Endodermal cell (in vitro differentiated cells): ENCODE results near the gene KCNJ14. TPM values are rescaled to one million over a fixed set of nuclear protein-coding genes. Genes with fewer than 3 reads are reported as not detected.

ENCODE experiments used
- DNase-seq: peaks from one replicate; pipeline ENCODE4 v3.0.0-alpha.2; 2017
- H3K27ac ChIP-seq: 2 replicates; pipeline ENCODE4 v1.5.1; 2013; ENCODE audit warnings: mild to moderate bottlenecking, low read depth, low read length, moderate library complexity
- H3K27me3 ChIP-seq: 2 replicates; pipeline ENCODE4 v1.6.1; 2013; ENCODE audit warnings: mild to moderate bottlenecking, low read length, moderate library complexity; ENCODE audit not compliant: insufficient read depth, control insufficient read depth, poor library complexity, severe bottlenecking
- H3K36me3 ChIP-seq: 2 replicates; pipeline ENCODE4 v1.7.0; 2013; ENCODE audit warnings: mild to moderate bottlenecking, low read length, moderate library complexity; ENCODE audit not compliant: control insufficient read depth, insufficient read depth
- H3K4me1 ChIP-seq: one replicate; pipeline ENCODE4 v1.7.0; 2013; ENCODE audit warnings: low read length; ENCODE audit not compliant: control insufficient read depth, insufficient read depth
- H3K4me3 ChIP-seq: 2 replicates; pipeline ENCODE4 v1.5.1; 2013; ENCODE audit warnings: mild to moderate bottlenecking, low read length, moderate library complexity
- H3K9ac ChIP-seq: 2 replicates; pipeline ENCODE4 v1.6.1; 2013; ENCODE audit warnings: mild to moderate bottlenecking, low read length, moderate library complexity; ENCODE audit not compliant: poor library complexity, severe bottlenecking; ENCODE audit errors: extremely low read depth
- H3K9me3 ChIP-seq: 2 replicates; pipeline ENCODE4 v1.6.1; 2013; ENCODE audit warnings: mild to moderate bottlenecking, low read length, moderate library complexity; ENCODE audit not compliant: control insufficient read depth
- H3K27ac Mint-ChIP-seq: 2 replicates; pipeline ENCODE4 v1.8.0; 2020; ENCODE audit warnings: mixed read lengths
- H3K27me3 Mint-ChIP-seq: 2 replicates; pipeline ENCODE4 v1.8.0; 2021; ENCODE audit warnings: mild to moderate bottlenecking, mixed read lengths; ENCODE audit not compliant: insufficient read depth
- H3K36me3 Mint-ChIP-seq: 2 replicates; pipeline ENCODE4 v1.8.0; 2020; ENCODE audit warnings: low read depth, mixed read lengths
- H3K4me1 Mint-ChIP-seq: 2 replicates; pipeline ENCODE4 v1.8.0; 2020; ENCODE audit warnings: mixed read lengths
- H3K4me3 Mint-ChIP-seq: 2 replicates; pipeline ENCODE4 v1.8.0; 2020; ENCODE audit warnings: mild to moderate bottlenecking, moderate library complexity, mixed read lengths
- H3K9me3 Mint-ChIP-seq: 2 replicates; pipeline ENCODE4 v1.8.0; 2020; ENCODE audit warnings: mild to moderate bottlenecking, mixed read lengths
- CTCF ChIP-seq: fragments of 200-600 bp; sonication (generic); conservative IDR thresholded peaks from 2 replicates; pipeline ENCODE4 v1.5.0; 2021; ENCODE audit warnings: antibody characterized with exemption, mild to moderate bottlenecking
- WGBS, 2 experiments: methylation state at CpG; one replicate each; pipeline versions ENCODE4 v1.1.5 to v1.1.7; 2013; ENCODE audit warnings: missing lambda C conversion rate in 2 of 2, mixed read lengths in 1 of 2; ENCODE audit not compliant: insufficient coverage in 1 of 2, insufficient read length in 1 of 2; 5-methylcytosine and 5-hydroxymethylcytosine counted together
- total RNA-seq, 2 donors: library from RNA; stranded (reverse); fragmentation: NEBNext Ultra II Directional in 1 of 2; extraction: Animal tissue kit (Norgen Biotek cat#: 25700) in 1 of 2; gene quantifications; 2 replicates in 1 of 2; 3 replicates in 1 of 2; pipeline ENCODE4 v1.2.1, GENCODE V29; 2021

KCNJ14 gene
- total RNA-seq, 2 donors from 2014 or later = 0.73 to 1.1 TPM

DNA sequence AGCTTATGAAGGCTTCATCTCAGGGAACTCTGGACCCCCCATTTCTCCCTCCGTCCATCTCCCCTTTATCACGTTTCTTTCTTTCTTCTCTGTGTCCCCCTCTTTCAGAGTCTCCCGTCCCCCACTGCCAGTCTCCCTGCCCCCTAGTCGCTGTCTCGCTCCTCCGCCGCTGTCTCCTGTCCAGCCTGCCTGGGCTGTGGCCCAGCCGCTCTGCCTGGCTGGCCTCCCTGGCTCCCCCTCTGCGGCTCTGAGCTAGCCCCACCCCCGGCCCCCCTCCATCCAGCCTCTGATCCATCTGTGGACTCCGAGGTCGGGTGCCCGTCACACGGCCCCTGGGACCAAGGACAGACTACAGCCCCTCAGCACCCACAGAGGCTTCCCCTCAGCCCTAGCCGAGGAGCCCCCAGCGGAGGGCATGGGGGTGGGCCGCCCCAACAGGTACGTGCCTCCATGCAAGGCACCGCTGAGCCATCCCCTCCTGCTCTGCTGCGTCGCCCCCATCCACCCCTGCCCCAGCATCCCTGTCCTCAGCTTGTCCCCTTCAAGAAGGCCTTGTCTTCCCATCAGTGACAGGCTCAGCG is 1.1 kb upstream of the KCNJ14 start:
- H3K36me3 ChIP-seq = peaks cover 58% of the 10 kb centered on the region
- 91 to 94% methylated on average over 15 to 22 of the region's 22 CpGs for WGBS, 2 experiments

GRCh38 chr19:48455908-48456562 is 661 bp downstream of the KCNJ14 start:
- no peak overlapping the region for H3K27ac Mint-ChIP-seq
- H3K9ac ChIP-seq = no peak overlapping the region
- no peaks in the 10 kb centered on the region for H3K9me3 ChIP-seq
- no peaks in the 10 kb centered on the region for H3K27me3 Mint-ChIP-seq
- WGBS, 2 experiments = 95 to 97% methylated on average over 5 to 11 of the region's 11 CpGs
- H3K36me3 ChIP-seq = peaks cover 45% of the 10 kb centered on the region
- DNase-seq = no peak
- H3K36me3 Mint-ChIP-seq = peaks cover 41% of the 10 kb centered on the region
- no peak for TF ChIP-seq CTCF
- H3K4me1 ChIP-seq = no peaks in the 10 kb centered on the region
- H3K27ac ChIP-seq = no peak overlapping the region
- no peaks in the 10 kb centered on the region for H3K9me3 Mint-ChIP-seq
- no peaks in the 10 kb centered on the region for H3K4me1 Mint-ChIP-seq
- no peak overlapping the region for H3K4me3 ChIP-seq
- no peak overlapping the region for H3K4me3 Mint-ChIP-seq
- H3K27me3 ChIP-seq = no peaks in the 10 kb centered on the region

More for the DNA sequence above, 1.1 kb upstream of the KCNJ14 start:
- no peaks in the 10 kb centered on the region for H3K27me3 ChIP-seq
- no peak overlapping the region for H3K4me3 ChIP-seq
- Mint-ChIP-seq H3K9me3 (no peaks in the 10 kb centered on the region), H3K36me3 (peaks cover 49% of the 10 kb centered on the region), H3K4me1 (no peaks in the 10 kb centered on the region), H3K27me3 (no peaks in the 10 kb centered on the region), H3K4me3 (no peak overlapping the region), H3K27ac (no peak overlapping the region)
- TF ChIP-seq CTCF = no peak
- H3K27ac ChIP-seq = no peak overlapping the region
- no peaks in the 10 kb centered on the region for H3K4me1 ChIP-seq
- no peak for DNase-seq
- H3K9me3 ChIP-seq = no peaks in the 10 kb centered on the region
- H3K9ac ChIP-seq = no peak overlapping the region

DNA sequence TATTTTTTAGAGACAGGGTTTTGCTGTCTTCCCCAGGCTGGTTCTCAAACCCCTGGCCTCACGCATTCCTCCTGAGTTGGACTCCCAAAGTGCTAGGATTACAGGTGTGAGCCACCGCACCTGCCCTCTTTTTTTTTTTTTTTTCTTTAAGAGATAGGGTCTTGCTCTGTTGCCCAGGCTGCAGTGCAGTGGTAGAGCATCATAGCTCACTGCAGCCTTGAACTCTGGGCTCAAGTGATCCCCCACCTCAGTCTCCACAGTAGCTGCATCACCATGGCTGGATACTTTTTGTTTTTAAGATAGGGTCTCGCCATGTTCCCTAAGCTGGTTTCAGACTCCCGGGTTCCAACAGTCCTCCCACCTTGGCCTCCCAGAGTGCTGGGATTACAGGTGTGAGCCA is 1.5 kb downstream of the KCNJ14 start:
- Histone ChIP-seq H3K9me3 (no peaks in the 10 kb centered on the region), H3K4me3 (no peak overlapping the region), H3K27ac (no peak overlapping the region), H3K27me3 (no peaks in the 10 kb centered on the region), H3K4me1 (no peaks in the 10 kb centered on the region), H3K9ac (no peak overlapping the region), H3K36me3 (peaks cover 37% of the 10 kb centered on the region)
- Mint-ChIP-seq H3K4me3 (no peak overlapping the region), H3K36me3 (peaks cover 34% of the 10 kb centered on the region), H3K27me3 (no peaks in the 10 kb centered on the region), H3K27ac (no peak overlapping the region), H3K4me1 (no peaks in the 10 kb centered on the region), H3K9me3 (no peaks in the 10 kb centered on the region)
- TF ChIP-seq CTCF = no peak
- 95 to 96% methylated on average over 3 to 4 of the region's 4 CpGs for WGBS, 2 experiments
- DNase-seq = no peak
